22Rv1 (cell line): ENCODE data around the gene ZIC4.

Experiments used
- H3K27ac ChIP-seq: fragments of 450-650 bp; 2 replicates; pipeline ENCODE4 v1.5.1; 2017
- ZFX ChIP-seq: fragments of 450-650 bp; IDR thresholded peaks from 2 replicates; pipeline ENCODE4 v1.6.1; 2017; ENCODE audit warnings: antibody characterized with exemption, borderline replicate concordance
- TF ChIP-seq, protein P1 (sequence below): fragments of 450-650 bp; IDR thresholded peaks from 2 replicates; pipeline ENCODE4 v1.5.1; 2017; ENCODE audit warnings: mild to moderate bottlenecking

ZIC4 gene

DNA sequence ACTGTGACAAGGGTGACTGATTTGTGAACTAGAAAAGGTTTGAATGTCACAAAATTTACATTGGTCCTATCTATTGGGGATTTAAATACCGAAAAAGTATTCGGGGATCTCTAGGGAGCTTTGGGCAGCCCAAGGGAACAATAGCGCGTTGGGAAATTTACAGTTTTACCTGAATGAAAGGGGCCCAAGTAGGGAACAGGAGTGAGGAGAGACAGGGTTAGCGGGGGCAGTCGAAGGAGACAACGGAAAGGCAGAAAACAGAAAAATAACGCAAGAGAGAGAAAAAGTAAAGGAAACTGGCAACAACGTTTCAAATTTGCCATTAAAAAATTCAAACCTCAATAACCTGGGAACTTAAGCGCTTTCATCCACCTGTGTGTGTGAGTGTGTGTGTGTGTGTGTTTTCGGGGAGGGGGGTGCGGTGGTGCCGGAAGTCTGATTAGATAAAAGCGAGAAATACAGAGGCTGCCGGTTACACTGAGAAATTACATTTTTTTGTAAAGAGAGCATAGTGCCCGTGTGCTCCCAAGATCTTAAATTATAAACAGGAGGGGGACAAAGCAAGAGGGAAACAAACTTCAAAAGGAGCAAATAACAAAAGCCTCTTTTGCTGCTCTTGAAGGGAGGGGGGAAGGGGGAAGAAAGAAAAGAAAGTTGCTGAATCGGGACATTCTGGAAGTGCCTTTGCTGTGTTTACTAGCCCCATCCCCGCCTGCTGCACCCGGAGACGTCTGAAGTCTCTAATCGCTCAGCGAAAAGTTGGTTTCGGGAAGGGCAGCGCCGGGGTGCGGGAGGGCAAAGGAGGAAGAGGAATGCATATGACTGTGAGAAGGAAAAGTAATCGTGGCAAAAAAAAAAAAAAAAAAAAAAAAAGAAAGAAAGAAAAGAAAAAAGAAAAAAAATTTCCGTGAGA is 2.1 kb upstream of the ZIC4 start:
- no peak for TF ChIP-seq ZFX
- TF ChIP-seq, protein P1, sequence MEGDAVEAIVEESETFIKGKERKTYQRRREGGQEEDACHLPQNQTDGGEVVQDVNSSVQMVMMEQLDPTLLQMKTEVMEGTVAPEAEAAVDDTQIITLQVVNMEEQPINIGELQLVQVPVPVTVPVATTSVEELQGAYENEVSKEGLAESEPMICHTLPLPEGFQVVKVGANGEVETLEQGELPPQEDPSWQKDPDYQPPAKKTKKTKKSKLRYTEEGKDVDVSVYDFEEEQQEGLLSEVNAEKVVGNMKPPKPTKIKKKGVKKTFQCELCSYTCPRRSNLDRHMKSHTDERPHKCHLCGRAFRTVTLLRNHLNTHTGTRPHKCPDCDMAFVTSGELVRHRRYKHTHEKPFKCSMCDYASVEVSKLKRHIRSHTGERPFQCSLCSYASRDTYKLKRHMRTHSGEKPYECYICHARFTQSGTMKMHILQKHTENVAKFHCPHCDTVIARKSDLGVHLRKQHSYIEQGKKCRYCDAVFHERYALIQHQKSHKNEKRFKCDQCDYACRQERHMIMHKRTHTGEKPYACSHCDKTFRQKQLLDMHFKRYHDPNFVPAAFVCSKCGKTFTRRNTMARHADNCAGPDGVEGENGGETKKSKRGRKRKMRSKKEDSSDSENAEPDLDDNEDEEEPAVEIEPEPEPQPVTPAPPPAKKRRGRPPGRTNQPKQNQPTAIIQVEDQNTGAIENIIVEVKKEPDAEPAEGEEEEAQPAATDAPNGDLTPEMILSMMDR: no peak
- no peak overlapping the region for H3K27ac ChIP-seq

DNA sequence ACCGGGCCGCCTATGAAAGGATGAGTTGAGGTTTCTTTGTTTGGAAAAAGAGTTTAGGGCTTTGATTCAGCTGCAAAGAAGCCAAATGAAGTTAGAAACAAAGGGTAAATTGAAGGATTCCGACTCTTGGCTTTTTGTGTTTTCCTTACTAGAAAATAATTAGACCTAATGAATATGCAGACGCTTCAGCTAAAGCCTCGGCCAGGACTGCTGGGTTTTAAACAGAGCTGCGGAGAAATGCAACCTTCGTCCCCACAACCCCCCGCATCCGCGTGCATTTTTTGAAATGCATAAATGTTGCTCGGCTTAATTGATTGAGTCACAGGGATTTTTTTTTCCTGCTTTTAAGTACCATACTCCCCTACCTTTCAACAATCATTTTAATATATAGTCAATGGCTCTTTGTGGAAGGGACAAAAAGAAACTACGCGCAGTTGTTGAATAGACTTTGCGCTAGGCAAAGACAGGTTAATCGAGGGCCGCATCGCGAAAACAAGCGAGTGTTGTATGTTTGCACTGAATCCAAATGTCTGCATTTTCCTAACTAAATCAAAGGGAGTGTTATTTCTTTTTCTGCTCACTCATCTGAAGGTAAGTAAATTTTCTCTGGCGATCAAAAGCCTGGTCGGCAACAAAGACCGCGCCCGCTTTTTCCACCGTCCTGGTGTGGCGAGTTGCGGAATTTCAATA is 1.3 kb upstream of the ZIC4 start:
- no peak overlapping the region for H3K27ac ChIP-seq
- TF ChIP-seq, protein P1: no peak
- no peak for TF ChIP-seq ZFX

DNA sequence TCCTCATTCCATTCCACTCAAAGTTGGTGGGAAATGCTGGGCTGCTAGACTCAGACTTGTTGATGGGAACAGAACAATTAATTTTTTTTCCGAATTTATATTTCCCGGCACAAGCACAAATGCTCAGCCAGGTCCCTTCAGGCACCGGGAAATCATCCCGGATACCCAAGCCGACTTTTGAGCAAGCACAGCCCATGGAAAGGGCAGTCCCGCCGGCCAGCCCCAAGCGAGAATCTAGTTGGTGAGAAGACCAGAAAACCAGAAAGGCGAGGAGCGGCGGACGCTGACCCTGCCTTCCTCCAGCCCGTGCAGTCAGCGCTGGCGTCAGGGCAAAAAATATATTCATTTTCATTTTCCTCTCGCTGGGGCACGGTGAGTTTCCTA is 763 bp upstream of the ZIC4 start:
- no peak for TF ChIP-seq ZFX
- TF ChIP-seq, protein P1: no peak
- H3K27ac ChIP-seq: no peak overlapping the region

DNA sequence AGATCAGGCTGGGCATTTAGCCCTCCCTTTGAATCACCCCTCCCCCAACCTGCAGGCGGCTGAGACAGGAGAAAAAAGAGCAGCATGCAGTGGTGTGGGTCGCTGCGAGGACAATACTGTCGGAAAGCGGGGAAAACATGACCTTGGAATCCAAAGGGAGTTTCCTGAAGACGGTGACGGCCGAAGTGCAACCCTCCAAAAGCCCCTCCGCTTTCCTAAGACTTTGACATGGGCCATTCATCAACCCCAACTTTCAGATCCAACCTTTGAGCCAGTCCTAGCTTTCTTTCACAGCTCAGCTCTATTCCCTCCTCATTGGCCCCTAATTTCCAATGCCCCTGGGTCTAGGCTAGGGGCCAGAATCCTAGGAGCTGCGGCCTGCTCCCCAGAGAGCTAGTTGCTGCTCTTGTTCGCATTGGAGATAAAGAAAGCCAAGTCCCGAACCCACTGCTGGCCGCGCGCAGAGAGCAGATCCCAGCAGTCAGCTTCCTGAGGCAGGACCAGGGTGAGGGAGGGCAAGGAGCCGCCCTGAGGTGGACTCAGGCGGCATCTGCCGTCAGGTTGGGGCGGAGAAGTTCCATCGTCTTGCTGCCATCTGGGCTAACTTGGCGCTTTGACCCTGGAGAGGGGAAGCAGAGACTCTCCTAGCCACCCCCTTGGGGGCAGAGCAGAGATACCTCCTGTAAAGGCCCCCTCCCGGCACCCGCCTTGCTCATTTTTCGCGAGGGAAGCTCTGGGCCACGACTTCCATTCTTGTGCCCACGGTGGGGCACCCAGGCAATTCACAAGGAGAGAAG is 914 bp downstream of the ZIC4 start:
- TF ChIP-seq, protein P1: no peak
- TF ChIP-seq ZFX: no peak

DNA sequence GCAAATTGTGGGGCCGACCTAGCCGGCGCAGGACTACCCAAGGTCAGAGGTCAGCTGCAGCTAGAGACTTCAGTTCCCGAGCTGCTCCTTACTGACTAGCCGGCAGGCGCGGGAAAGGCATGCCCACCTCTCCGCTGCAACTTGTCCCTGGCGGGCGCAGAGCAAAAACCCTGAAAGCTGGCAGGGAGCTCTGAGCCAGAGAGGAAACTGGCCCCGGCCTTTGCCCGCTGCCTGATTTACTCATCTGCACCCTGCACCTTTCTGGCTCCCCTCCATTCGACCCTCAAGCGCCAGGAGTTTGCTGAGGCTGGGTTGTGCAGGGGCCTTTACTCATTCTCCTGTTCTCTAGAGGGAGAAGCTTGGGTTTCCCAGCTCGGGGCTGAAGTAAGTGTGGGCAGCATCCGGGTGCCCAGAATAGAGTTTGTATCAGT is 1.5 kb downstream of the ZIC4 start:
- TF ChIP-seq ZFX: no peak
- TF ChIP-seq, protein P1: no peak
- H3K27ac ChIP-seq: no peak overlapping the region

More for the DNA sequence above, 914 bp downstream of the ZIC4 start:
- no peak overlapping the region for H3K27ac ChIP-seq

DNA sequence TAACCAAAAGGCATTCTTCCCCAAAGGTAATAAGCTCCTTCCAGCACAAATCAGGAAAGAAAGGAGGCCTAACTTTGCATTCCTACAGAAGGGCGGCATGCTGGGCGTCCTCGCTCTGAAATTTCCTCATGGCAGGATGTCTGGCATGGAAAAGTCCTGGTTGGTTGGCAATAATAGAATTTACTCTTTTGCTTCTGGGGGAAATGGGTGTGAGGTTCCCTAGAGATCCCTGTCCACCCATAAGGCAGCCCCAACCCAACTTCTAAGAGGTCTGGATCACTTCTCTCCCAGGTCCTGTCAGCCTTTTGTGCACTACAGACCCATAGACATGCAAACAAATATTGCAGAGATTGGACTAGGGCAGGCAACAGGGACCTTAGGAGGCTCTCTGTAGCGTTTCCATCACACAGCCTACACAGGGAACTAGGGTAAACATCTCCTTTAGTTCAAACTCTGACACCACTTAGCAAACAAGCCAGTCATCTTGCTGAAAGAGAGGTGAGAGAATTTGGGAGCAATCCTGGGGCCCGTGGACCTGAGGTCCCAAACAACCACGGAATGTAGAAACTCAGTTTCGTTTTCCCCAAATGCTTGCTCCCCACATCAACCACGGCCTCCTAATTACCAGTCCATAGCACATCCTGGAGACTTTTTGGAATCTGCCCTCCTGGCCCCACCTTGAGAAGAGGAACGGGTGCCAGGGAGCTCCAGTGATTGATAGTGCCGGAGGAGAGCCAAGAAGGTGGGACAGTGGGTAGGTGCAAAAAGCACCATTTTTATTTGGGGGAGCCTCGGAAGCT is 2.1 kb downstream of the ZIC4 start:
- H3K27ac ChIP-seq: no peak overlapping the region
- TF ChIP-seq, protein P1: no peak
- TF ChIP-seq ZFX: no peak
